Measurements from ENCODE around the gene TRAPPC3.

Gene TRAPPC3

DNA sequence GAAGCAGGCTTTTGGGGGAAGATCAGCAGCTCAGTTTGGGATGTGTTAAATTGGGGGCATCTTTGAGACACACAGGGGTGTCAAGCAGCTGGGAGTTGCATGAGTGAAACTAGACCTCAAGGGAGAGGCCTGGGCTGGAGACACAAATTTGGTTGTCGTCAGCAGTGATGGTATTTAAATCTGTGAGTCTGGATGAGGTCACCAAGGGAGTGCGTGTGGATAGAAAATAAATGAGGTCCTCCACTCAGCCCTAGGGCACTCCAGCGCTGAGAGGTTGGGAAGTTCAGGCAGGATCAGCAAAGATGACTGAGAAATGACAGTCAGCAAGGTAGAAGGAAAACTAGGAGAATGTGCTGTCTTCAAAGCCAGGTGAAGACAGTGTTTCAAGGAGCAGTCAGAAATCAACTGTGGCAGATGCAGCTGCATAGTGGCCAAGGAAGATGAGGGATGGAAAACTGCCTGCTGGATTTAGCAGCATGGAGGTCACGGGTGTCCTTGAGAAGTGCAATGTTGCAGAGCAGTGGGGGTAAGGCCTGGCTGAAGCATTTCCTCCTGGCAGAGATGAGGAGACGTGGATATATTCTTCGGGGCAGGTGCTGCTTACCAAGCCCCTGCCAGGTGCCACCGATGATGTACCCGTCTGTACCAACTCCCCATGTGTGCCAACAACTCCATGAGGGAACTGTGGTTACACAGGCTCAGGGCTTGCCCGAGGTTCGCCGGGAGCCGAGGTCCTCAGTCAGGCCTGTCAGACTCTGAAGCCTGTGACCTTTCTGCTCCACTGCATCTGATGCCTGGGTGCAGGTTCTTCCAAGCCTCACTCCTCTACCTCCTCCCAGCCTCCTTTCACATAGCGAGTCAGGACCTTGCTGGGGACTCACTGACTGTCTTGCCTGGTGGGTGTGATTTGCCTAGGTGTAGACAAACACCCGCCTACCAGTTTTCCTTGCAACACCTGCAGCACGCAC lies 17.9 kb upstream of the TRAPPC3 start:
- no peak for DNase-seq (ENCODE audit: low read depth in 1 of 2, low spot score in 1 of 2)
- no peak overlapping the region for H3K27ac ChIP-seq (replicated peaks)
- TF ChIP-seq POLR2AphosphoS5 (IDR thresholded peaks at IDR 0.05; ENCODE audit: low read depth) (no peak), GABPA (IDR thresholded peaks at IDR 0.05; ENCODE audit: low read depth) (no peak)
- H3K27me3 ChIP-seq (ENCODE audit: insufficient read depth, poor library complexity, severe bottlenecking) = no peaks in the 10 kb centered on the region
- no peak overlapping the region for H3K4me3 ChIP-seq (replicated peaks; ENCODE audit: insufficient read depth, low read length)

DNA sequence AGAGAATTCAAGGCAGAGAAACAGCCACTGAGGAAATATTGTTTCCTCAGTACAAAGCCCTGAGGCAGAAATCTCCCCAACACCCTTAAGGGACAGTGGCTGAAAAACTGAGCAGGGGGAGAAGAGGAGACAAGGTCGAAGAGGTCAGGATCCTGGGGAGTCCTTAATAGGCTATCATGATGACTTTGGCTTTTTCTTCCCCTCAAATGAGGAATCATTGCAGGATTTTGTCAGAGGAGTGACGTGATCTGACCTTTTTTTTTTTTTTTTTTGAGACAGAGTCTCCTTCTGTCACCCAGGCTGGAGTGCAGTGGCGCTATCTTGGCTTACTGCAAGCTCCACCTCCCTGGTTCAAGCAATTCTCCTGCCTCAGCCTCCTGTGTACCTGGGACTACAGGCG lies 16.9 kb upstream of the TRAPPC3 start:
- Histone ChIP-seq H3K27ac (replicated peaks) (no peak overlapping the region), H3K4me3 (replicated peaks; ENCODE audit: insufficient read depth, low read length) (no peak overlapping the region), H3K27me3 (ENCODE audit: insufficient read depth, poor library complexity, severe bottlenecking) (no peaks in the 10 kb centered on the region)
- DNase-seq (ENCODE audit: low read depth in 1 of 2, low spot score in 1 of 2) = no peak
- TF ChIP-seq POLR2AphosphoS5 (IDR thresholded peaks at IDR 0.05; ENCODE audit: low read depth) (no peak), GABPA (IDR thresholded peaks at IDR 0.05; ENCODE audit: low read depth) (no peak), SPI1 (IDR thresholded peaks at IDR 0.05; ENCODE audit: borderline replicate concordance, low read depth) (no peak)
- TF ChIP-seq, protein P1, sequence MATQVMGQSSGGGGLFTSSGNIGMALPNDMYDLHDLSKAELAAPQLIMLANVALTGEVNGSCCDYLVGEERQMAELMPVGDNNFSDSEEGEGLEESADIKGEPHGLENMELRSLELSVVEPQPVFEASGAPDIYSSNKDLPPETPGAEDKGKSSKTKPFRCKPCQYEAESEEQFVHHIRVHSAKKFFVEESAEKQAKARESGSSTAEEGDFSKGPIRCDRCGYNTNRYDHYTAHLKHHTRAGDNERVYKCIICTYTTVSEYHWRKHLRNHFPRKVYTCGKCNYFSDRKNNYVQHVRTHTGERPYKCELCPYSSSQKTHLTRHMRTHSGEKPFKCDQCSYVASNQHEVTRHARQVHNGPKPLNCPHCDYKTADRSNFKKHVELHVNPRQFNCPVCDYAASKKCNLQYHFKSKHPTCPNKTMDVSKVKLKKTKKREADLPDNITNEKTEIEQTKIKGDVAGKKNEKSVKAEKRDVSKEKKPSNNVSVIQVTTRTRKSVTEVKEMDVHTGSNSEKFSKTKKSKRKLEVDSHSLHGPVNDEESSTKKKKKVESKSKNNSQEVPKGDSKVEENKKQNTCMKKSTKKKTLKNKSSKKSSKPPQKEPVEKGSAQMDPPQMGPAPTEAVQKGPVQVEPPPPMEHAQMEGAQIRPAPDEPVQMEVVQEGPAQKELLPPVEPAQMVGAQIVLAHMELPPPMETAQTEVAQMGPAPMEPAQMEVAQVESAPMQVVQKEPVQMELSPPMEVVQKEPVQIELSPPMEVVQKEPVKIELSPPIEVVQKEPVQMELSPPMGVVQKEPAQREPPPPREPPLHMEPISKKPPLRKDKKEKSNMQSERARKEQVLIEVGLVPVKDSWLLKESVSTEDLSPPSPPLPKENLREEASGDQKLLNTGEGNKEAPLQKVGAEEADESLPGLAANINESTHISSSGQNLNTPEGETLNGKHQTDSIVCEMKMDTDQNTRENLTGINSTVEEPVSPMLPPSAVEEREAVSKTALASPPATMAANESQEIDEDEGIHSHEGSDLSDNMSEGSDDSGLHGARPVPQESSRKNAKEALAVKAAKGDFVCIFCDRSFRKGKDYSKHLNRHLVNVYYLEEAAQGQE (IDR thresholded peaks at IDR 0.05; ENCODE audit: insufficient replicate concordance, low read depth) = no peak
- TF ChIP-seq, protein P2, sequence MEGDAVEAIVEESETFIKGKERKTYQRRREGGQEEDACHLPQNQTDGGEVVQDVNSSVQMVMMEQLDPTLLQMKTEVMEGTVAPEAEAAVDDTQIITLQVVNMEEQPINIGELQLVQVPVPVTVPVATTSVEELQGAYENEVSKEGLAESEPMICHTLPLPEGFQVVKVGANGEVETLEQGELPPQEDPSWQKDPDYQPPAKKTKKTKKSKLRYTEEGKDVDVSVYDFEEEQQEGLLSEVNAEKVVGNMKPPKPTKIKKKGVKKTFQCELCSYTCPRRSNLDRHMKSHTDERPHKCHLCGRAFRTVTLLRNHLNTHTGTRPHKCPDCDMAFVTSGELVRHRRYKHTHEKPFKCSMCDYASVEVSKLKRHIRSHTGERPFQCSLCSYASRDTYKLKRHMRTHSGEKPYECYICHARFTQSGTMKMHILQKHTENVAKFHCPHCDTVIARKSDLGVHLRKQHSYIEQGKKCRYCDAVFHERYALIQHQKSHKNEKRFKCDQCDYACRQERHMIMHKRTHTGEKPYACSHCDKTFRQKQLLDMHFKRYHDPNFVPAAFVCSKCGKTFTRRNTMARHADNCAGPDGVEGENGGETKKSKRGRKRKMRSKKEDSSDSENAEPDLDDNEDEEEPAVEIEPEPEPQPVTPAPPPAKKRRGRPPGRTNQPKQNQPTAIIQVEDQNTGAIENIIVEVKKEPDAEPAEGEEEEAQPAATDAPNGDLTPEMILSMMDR (IDR thresholded peaks at IDR 0.05; ENCODE audit: insufficient read depth, low read length) = no peak

DNA sequence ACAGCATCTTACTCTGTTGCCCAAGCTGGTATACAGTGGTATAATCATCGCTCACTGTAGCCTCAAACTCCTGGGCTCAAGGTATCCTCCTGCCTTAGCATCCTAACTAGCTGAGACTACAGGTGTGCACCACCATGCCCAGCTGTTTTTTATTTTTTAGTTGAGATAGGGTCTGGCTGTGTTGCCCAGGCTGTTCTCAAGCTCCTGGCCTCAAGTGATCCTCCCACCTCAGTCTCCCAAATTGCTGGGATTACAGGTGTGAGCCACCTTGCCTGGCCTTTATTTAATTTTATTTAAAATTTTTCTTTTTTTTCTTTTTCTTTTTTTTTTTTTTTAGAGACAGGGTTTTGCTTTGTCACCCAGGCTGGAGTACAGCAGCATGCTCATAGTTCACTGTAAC lies 15.9 kb upstream of the TRAPPC3 start:
- Histone ChIP-seq H3K4me3 (replicated peaks; ENCODE audit: insufficient read depth, low read length) (no peak overlapping the region), H3K27ac (replicated peaks) (no peak overlapping the region), H3K27me3 (ENCODE audit: insufficient read depth, poor library complexity, severe bottlenecking) (no peaks in the 10 kb centered on the region)
- DNase-seq (ENCODE audit: low read depth in 1 of 2, low spot score in 1 of 2) = no peak
- TF ChIP-seq SPI1 (IDR thresholded peaks at IDR 0.05; ENCODE audit: borderline replicate concordance, low read depth) (no peak), POLR2AphosphoS5 (IDR thresholded peaks at IDR 0.05; ENCODE audit: low read depth) (no peak), GABPA (IDR thresholded peaks at IDR 0.05; ENCODE audit: low read depth) (no peak)
- TF ChIP-seq, protein P1 (IDR thresholded peaks at IDR 0.05; ENCODE audit: insufficient replicate concordance, low read depth) = no peak
- TF ChIP-seq, protein P2 (IDR thresholded peaks at IDR 0.05; ENCODE audit: insufficient read depth, low read length) = no peak

DNA sequence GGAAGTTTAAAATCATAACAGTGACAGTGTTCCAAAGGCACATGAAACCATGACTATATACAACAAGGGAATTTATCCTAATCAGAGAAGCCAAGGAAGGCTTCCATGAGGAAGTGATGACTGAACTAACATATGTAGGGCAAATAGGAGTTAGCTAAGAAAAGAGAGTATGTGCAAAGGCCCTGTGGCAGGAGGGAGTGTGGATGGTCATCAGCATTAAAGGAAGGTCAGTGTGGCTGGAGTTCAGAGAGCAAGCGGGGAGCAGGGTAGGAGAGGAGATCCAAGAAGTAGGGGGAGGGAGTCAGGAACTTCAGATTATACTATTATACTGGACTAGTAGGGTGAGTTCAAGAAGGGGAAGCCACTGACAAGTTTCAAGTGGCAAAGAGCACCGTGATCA lies 15.1 kb upstream of the TRAPPC3 start:
- Histone ChIP-seq H3K27ac (replicated peaks) (no peak overlapping the region), H3K4me3 (replicated peaks; ENCODE audit: insufficient read depth, low read length) (no peak overlapping the region), H3K27me3 (ENCODE audit: insufficient read depth, poor library complexity, severe bottlenecking) (no peaks in the 10 kb centered on the region)
- DNase-seq (ENCODE audit: low read depth in 1 of 2, low spot score in 1 of 2) = no peak
- TF ChIP-seq SPI1 (IDR thresholded peaks at IDR 0.05; ENCODE audit: borderline replicate concordance, low read depth) (no peak), POLR2AphosphoS5 (IDR thresholded peaks at IDR 0.05; ENCODE audit: low read depth) (no peak), GABPA (IDR thresholded peaks at IDR 0.05; ENCODE audit: low read depth) (no peak)
- TF ChIP-seq, protein P2 (IDR thresholded peaks at IDR 0.05; ENCODE audit: insufficient read depth, low read length) = no peak
- TF ChIP-seq, protein P1 (IDR thresholded peaks at IDR 0.05; ENCODE audit: insufficient replicate concordance, low read depth) = no peak

Data from HL-60 (cell line).